ENCODE results near the gene KRT74. TPM values are rescaled to one million over a fixed set of nuclear protein-coding genes. Genes with fewer than 3 reads are reported as not detected.

KRT74 gene
- total and polyA plus RNA-seq, 2 of the 13 experiments (the other 11 are each of a cell fraction or from before 2014, with no cell fraction given), result not detected

- CTCF ChIA-PET (ENCODE audit: low intra/inter-chr PET ratio, low total read pairs), result no interaction called here
- H3K9me3 ChIP-seq (ENCODE audit: low read length), result no peaks in the 10 kb centered on the region
- in situ Hi-C loops (cut with HindIII; ENCODE audit: extremely low pct_ligation_motif_present, low pct_unique_long_range_greater_than_20kb) (loop anchor here (25.0 kb wide), 1 partner anchor 406 kb away; no protein-coding TSS in a partner anchor), intact Hi-C loops (cut with micrococcal nuclease; ENCODE audit: unreplicated experiment) (no loop called here)
- DNase-seq (ENCODE audit: low spot score) (no peak), FAIRE-seq (no peak), ATAC-seq (no peak)
- no peaks in the 10 kb centered on the region for H3K4me1 ChIP-seq (ENCODE audit: insufficient read depth, low read length)
- H3K4me3 ChIP-seq (replicated peaks in 1 of 3; ENCODE audit: insufficient read depth in 1 of 3, low read depth in 2 of 3, low read length in 3 of 3), result no peak overlapping the region
- no peaks in the 10 kb centered on the region for H4K20me1 ChIP-seq (ENCODE audit: insufficient read depth, low read length)
- no peaks in the 10 kb centered on the region for H3K36me3 ChIP-seq (replicated peaks in 1 of 2; ENCODE audit: control insufficient read depth in 1 of 2, insufficient read depth in 2 of 2, low read length in 2 of 2)
- POLR2A ChIA-PET, result no interaction called here
- H2AFZ ChIP-seq (ENCODE audit: low read length), result no peak overlapping the region
- no TSS peak for BruUV-seq (replicated peaks)
- WGBS (ENCODE audit: low lambda C conversion rate), result 9% methylated on average over 7 of the region's 7 CpGs
- no peaks in the 10 kb centered on the region for H3K79me2 ChIP-seq (ENCODE audit: insufficient read depth, low read length)
- TF ChIP-seq THAP9 (CRISPR knock-in tag; IDR thresholded peaks at IDR 0.05; ENCODE audit: borderline replicate concordance) (no peak), ATF7 (IDR thresholded peaks at IDR 0.05) (peak; percentile 99), ATF7 (CRISPR knock-in tag; IDR thresholded peaks at IDR 0.05) (no peak), CREB1 (IDR thresholded peaks at IDR 0.05) (peak; percentile 91), CREB1 (CRISPR knock-in tag; IDR thresholded peaks at IDR 0.05) (no peak)
- TF ChIP-seq, protein P1, sequence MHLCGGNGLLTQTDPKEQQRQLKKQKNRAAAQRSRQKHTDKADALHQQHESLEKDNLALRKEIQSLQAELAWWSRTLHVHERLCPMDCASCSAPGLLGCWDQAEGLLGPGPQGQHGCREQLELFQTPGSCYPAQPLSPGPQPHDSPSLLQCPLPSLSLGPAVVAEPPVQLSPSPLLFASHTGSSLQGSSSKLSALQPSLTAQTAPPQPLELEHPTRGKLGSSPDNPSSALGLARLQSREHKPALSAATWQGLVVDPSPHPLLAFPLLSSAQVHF (CRISPR knock-in tag; IDR thresholded peaks at IDR 0.05), result no peak
- TF ChIP-seq, protein P2, sequence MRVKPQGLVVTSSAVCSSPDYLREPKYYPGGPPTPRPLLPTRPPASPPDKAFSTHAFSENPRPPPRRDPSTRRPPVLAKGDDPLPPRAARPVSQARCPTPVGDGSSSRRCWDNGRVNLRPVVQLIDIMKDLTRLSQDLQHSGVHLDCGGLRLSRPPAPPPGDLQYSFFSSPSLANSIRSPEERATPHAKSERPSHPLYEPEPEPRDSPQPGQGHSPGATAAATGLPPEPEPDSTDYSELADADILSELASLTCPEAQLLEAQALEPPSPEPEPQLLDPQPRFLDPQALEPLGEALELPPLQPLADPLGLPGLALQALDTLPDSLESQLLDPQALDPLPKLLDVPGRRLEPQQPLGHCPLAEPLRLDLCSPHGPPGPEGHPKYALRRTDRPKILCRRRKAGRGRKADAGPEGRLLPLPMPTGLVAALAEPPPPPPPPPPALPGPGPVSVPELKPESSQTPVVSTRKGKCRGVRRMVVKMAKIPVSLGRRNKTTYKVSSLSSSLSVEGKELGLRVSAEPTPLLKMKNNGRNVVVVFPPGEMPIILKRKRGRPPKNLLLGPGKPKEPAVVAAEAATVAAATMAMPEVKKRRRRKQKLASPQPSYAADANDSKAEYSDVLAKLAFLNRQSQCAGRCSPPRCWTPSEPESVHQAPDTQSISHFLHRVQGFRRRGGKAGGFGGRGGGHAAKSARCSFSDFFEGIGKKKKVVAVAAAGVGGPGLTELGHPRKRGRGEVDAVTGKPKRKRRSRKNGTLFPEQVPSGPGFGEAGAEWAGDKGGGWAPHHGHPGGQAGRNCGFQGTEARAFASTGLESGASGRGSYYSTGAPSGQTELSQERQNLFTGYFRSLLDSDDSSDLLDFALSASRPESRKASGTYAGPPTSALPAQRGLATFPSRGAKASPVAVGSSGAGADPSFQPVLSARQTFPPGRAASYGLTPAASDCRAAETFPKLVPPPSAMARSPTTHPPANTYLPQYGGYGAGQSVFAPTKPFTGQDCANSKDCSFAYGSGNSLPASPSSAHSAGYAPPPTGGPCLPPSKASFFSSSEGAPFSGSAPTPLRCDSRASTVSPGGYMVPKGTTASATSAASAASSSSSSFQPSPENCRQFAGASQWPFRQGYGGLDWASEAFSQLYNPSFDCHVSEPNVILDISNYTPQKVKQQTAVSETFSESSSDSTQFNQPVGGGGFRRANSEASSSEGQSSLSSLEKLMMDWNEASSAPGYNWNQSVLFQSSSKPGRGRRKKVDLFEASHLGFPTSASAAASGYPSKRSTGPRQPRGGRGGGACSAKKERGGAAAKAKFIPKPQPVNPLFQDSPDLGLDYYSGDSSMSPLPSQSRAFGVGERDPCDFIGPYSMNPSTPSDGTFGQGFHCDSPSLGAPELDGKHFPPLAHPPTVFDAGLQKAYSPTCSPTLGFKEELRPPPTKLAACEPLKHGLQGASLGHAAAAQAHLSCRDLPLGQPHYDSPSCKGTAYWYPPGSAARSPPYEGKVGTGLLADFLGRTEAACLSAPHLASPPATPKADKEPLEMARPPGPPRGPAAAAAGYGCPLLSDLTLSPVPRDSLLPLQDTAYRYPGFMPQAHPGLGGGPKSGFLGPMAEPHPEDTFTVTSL (CRISPR knock-in tag; IDR thresholded peaks at IDR 0.05; ENCODE audit: borderline replicate concordance), result no peak
- TF ChIP-seq, protein P3, sequence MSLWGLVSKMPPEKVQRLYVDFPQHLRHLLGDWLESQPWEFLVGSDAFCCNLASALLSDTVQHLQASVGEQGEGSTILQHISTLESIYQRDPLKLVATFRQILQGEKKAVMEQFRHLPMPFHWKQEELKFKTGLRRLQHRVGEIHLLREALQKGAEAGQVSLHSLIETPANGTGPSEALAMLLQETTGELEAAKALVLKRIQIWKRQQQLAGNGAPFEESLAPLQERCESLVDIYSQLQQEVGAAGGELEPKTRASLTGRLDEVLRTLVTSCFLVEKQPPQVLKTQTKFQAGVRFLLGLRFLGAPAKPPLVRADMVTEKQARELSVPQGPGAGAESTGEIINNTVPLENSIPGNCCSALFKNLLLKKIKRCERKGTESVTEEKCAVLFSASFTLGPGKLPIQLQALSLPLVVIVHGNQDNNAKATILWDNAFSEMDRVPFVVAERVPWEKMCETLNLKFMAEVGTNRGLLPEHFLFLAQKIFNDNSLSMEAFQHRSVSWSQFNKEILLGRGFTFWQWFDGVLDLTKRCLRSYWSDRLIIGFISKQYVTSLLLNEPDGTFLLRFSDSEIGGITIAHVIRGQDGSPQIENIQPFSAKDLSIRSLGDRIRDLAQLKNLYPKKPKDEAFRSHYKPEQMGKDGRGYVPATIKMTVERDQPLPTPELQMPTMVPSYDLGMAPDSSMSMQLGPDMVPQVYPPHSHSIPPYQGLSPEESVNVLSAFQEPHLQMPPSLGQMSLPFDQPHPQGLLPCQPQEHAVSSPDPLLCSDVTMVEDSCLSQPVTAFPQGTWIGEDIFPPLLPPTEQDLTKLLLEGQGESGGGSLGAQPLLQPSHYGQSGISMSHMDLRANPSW (CRISPR knock-in tag; IDR thresholded peaks at IDR 0.05; ENCODE audit: borderline replicate concordance), result no peak
- H3K27ac ChIP-seq (ENCODE audit: extremely low read length, insufficient read depth, low read length), result no peak overlapping the region
- H3K27me3 ChIP-seq (ENCODE audit: control insufficient read depth in 1 of 2, insufficient read depth in 2 of 2, low read length in 2 of 2), result peaks cover under 1 to 4% of the 10 kb centered on the region in 2 experiments; a peak in 2 of 5 replicates
- no peak overlapping the region for H3K9ac ChIP-seq (ENCODE audit: insufficient read depth, low read depth, low read length)
- H3K4me2 ChIP-seq (ENCODE audit: low read depth, low read length), result no peak overlapping the region
Measured at GRCh38 chr12:52542785-52543318, 30.8 kb downstream of the KRT74 start.

Measured in HepG2 (cell line).